SK-N-SH treated with all-trans-retinoic acid at 6 μM for 48 hours (cell line): ENCODE results near the gene USP33.
"Not testable (repeated sequence)": the region's sequence is repeated elsewhere in the genome, so short reads cannot be mapped to it uniquely, and the experiment has no call there.

Source experiments
- ATAC-seq: fragments of 200-7000 bp; cut with Tn5 transposase; 3 replicates; pipeline ENCODE4 v1.9.1; 2020; ENCODE audit warnings: mild to moderate bottlenecking, moderate library complexity
- ARNTL ChIP-seq: fragments of 450-650 bp; formaldehyde crosslinking; IDR thresholded peaks from 2 replicates; pipeline ENCODE4 v1.5.0; 2020; ENCODE audit warnings: low read depth, mild to moderate bottlenecking, moderate library complexity, borderline replicate concordance
- BACH2 ChIP-seq: fragments of 250-450 bp; sonication (Bioruptor Pico); IDR thresholded peaks from 2 replicates; pipeline ENCODE4 v1.9.0; 2021; ENCODE audit warnings: mild to moderate bottlenecking, borderline replicate concordance
- CSDC2 ChIP-seq: fragments of 250-450 bp; sonication (Bioruptor Pico); IDR thresholded peaks from 2 replicates; pipeline ENCODE4 v1.5.0; 2020; ENCODE audit warnings: mild to moderate bottlenecking, moderate library complexity
- ESRRG ChIP-seq: fragments of 250-450 bp; sonication (Bioruptor Pico); IDR thresholded peaks from 2 replicates; pipeline ENCODE4 v1.6.1; 2021; ENCODE audit warnings: mild to moderate bottlenecking
- GLIS3 ChIP-seq: fragments of 250-450 bp; sonication (Bioruptor Pico); IDR thresholded peaks from 2 replicates; pipeline ENCODE4 v1.5.0; 2020; ENCODE audit warnings: mild to moderate bottlenecking, moderate library complexity
- ISL1 ChIP-seq: fragments of 250-450 bp; sonication (Bioruptor Pico); IDR thresholded peaks from 2 replicates; pipeline ENCODE4 v2.1.2; 2022; ENCODE audit warnings: mild to moderate bottlenecking, moderate library complexity
- OSR1 ChIP-seq: fragments of 250-450 bp; sonication (Bioruptor Pico); IDR thresholded peaks from 2 replicates; pipeline ENCODE4 v1.8.0; 2022; ENCODE audit warnings: moderate library complexity, mild to moderate bottlenecking, inconsistent platforms
- PPARA ChIP-seq: fragments of 250-450 bp; sonication (Bioruptor Pico); IDR thresholded peaks from 2 replicates; pipeline ENCODE4 v1.5.0; 2020; ENCODE audit warnings: mild to moderate bottlenecking, borderline replicate concordance
- RARB ChIP-seq: fragments of 250-450 bp; sonication (Bioruptor Pico); IDR thresholded peaks from 2 replicates; pipeline ENCODE4 v1.8.0; 2021; ENCODE audit warnings: mild to moderate bottlenecking, moderate library complexity
- SNAI2 ChIP-seq: fragments of 250-450 bp; sonication (Bioruptor Pico); IDR thresholded peaks from 2 replicates; pipeline ENCODE4 v1.5.0; 2020; ENCODE audit warnings: mild to moderate bottlenecking, moderate library complexity
- TCF4 ChIP-seq: fragments of 250-450 bp; sonication (Bioruptor Pico); IDR thresholded peaks from 2 replicates; pipeline ENCODE4 v1.8.0; 2021; ENCODE audit warnings: mild to moderate bottlenecking, moderate library complexity, borderline replicate concordance
- TOX ChIP-seq: fragments of 250-450 bp; sonication (Bioruptor Pico); IDR thresholded peaks from 2 replicates; pipeline ENCODE4 v1.8.0; 2021; ENCODE audit warnings: mild to moderate bottlenecking, moderate library complexity, borderline replicate concordance
- ZC3H10 ChIP-seq: fragments of 250-450 bp; sonication (Bioruptor Pico); IDR thresholded peaks from 2 replicates; pipeline ENCODE4 v1.5.1; 2021; ENCODE audit warnings: mild to moderate bottlenecking, moderate library complexity
- ZFP3 ChIP-seq: fragments of 250-450 bp; sonication (Bioruptor Pico); IDR thresholded peaks from 2 replicates; pipeline ENCODE4 v1.5.0; 2020; ENCODE audit warnings: mild to moderate bottlenecking, moderate library complexity
- ZFP30 ChIP-seq: fragments of 450-650 bp; formaldehyde crosslinking; IDR thresholded peaks from 2 replicates; pipeline ENCODE4 v1.5.0; 2022; ENCODE audit warnings: mild to moderate bottlenecking, moderate library complexity
- ZNF565 ChIP-seq: fragments of 450-650 bp; formaldehyde crosslinking; conservative IDR thresholded peaks from 2 replicates; pipeline ENCODE4 v1.5.0; 2020; ENCODE audit warnings: low read depth, mild to moderate bottlenecking, moderate library complexity
- ZNF70 ChIP-seq: fragments of 450-650 bp; formaldehyde crosslinking; IDR thresholded peaks from 2 replicates; pipeline ENCODE4 v1.5.0; 2020; ENCODE audit warnings: mild to moderate bottlenecking, moderate library complexity
- TF ChIP-seq, protein P1 (sequence below): fragments of 250-450 bp; sonication (Bioruptor Pico); IDR thresholded peaks from 2 replicates; pipeline ENCODE4 v1.5.1; 2021; ENCODE audit warnings: mild to moderate bottlenecking, moderate library complexity
- TF ChIP-seq, protein P2 (sequence below): fragments of 250-450 bp; sonication (Bioruptor Pico); IDR thresholded peaks from 2 replicates; pipeline ENCODE4 v1.5.1; 2020; ENCODE audit warnings: low read depth, mild to moderate bottlenecking, moderate library complexity
- TF ChIP-seq, protein P3 (sequence below): fragments of 250-450 bp; sonication (Bioruptor Pico); IDR thresholded peaks from 2 replicates; pipeline ENCODE4 v1.8.0; 2021; ENCODE audit warnings: low read depth, mild to moderate bottlenecking, moderate library complexity, borderline replicate concordance

USP33 gene

DNA sequence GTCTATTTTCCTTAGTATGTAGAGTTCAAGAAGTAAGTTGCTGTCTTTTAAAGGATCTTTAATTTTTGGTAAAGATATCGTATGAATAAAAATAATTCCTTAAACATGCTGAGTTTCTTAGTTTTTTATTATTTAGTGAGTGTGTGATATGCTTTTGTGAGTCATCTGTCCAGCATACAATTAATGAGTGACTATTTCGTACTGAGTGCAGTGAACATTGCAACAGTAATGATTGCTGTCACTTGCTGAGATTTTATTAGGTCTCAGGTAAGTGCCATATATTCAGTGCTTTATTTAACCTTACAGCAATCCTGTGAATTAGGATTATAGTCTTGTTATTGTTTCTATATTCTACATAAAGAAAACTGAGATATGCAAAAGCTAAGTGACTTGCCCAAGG lies 42.4 kb upstream of the USP33 start:
- TF ChIP-seq, protein P1, sequence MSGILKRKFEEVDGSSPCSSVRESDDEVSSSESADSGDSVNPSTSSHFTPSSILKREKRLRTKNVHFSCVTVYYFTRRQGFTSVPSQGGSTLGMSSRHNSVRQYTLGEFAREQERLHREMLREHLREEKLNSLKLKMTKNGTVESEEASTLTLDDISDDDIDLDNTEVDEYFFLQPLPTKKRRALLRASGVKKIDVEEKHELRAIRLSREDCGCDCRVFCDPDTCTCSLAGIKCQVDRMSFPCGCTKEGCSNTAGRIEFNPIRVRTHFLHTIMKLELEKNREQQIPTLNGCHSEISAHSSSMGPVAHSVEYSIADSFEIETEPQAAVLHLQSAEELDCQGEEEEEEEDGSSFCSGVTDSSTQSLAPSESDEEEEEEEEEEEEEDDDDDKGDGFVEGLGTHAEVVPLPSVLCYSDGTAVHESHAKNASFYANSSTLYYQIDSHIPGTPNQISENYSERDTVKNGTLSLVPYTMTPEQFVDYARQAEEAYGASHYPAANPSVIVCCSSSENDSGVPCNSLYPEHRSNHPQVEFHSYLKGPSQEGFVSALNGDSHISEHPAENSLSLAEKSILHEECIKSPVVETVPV (CRISPR knock-in tag): no peak
- TF ChIP-seq ESRRG (CRISPR knock-in tag) (no peak), TOX (CRISPR knock-in tag) (no peak), SNAI2 (CRISPR knock-in tag) (no peak)
- TF ChIP-seq, protein P2, sequence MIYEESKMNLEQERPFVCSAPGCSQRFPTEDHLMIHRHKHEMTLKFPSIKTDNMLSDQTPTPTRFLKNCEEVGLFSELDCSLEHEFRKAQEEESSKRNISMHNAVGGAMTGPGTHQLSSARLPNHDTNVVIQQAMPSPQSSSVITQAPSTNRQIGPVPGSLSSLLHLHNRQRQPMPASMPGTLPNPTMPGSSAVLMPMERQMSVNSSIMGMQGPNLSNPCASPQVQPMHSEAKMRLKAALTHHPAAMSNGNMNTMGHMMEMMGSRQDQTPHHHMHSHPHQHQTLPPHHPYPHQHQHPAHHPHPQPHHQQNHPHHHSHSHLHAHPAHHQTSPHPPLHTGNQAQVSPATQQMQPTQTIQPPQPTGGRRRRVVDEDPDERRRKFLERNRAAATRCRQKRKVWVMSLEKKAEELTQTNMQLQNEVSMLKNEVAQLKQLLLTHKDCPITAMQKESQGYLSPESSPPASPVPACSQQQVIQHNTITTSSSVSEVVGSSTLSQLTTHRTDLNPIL: no peak
- no peak for ATAC-seq

DNA sequence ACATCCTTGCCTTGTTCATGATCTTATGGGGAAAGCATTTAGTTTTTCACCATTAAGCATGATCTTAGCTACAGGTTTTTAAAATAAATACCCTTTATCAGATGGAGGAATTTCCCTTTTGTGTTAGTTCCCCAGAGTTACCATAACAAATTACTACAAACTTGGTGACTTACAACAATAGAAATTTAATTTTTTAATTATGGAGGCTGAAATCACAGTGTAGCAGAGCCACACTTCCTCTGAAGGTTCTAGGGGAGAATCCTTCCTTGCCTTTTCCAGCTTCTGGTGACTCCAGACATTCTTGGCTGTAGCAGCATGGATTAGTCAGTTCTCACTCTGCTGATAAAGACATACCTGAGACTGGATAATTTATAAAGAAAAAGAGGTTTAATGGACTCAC lies 38.3 kb upstream of the USP33 start:
- no peak for ATAC-seq
- TF ChIP-seq SNAI2 (CRISPR knock-in tag) (no peak), BACH2 (CRISPR knock-in tag) (no peak), TOX (CRISPR knock-in tag) (no peak), PPARA (no peak), ZNF70 (CRISPR knock-in tag) (no peak), GLIS3 (CRISPR knock-in tag) (no peak), ZFP30 (CRISPR knock-in tag) (no peak), TCF4 (no peak), ZFP3 (CRISPR knock-in tag) (0 out of 2 replicates have a peak, but pooled peaks have one; percentile 17), ISL1 (peak; percentile 47; the same call in 1 of the 2 replicates), ZC3H10 (no peak)
- TF ChIP-seq, protein P2: no peak

DNA sequence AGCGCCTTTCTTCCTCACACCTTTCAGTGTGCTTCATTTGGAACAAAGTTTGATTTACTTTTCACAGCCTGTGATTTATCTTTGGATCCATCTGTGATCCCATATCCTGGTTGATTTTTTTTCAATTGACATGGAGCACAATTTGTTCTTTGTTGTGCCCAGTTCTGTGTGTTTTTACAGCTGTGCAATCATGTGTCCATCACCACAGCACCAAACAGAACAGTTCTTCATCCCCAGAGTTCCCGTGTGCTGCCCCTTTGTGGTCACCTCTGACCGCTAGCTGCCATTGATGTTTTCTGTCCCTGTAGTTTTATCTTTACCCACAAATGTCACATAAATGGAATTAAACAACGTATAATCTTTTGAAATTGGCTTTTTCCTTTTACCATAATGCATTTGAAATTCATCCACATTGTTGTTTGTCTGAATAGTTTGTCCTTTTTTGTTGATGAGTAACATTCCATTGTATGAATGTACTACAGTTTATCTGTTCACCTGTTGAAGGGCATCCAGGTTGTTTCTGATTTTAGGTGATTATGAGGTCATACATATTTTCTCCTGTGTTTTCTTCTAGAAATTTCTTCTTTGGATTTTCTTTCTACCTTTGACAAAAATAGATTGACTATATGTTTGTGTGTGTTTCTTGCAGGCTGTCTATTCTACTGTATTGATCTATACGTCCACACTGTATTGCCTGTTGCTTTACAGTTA lies 37.2 kb upstream of the USP33 start:
- TF ChIP-seq ZNF565 (CRISPR knock-in tag): no peak
- TF ChIP-seq ISL1: no peak
- TF ChIP-seq ZNF70 (CRISPR knock-in tag): no peak
- no peak for TF ChIP-seq ZFP3 (CRISPR knock-in tag)
- TF ChIP-seq TCF4: no peak
- TF ChIP-seq CSDC2 (CRISPR knock-in tag): no peak
- no peak for TF ChIP-seq OSR1 (CRISPR knock-in tag)
- TF ChIP-seq, protein P3, sequence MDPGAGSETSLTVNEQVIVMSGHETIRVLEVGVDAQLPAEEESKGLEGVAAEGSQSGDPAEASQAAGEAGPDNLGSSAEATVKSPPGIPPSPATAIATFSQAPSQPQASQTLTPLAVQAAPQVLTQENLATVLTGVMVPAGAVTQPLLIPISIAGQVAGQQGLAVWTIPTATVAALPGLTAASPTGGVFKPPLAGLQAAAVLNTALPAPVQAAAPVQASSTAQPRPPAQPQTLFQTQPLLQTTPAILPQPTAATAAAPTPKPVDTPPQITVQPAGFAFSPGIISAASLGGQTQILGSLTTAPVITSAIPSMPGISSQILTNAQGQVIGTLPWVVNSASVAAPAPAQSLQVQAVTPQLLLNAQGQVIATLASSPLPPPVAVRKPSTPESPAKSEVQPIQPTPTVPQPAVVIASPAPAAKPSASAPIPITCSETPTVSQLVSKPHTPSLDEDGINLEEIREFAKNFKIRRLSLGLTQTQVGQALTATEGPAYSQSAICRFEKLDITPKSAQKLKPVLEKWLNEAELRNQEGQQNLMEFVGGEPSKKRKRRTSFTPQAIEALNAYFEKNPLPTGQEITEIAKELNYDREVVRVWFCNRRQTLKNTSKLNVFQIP (CRISPR knock-in tag): no peak
- no peak for TF ChIP-seq PPARA
- TF ChIP-seq GLIS3 (CRISPR knock-in tag): no peak
- TF ChIP-seq ZC3H10: no peak
- TF ChIP-seq ZFP30 (CRISPR knock-in tag): no peak
- TF ChIP-seq, protein P1 (CRISPR knock-in tag): no peak
- TF ChIP-seq ARNTL (CRISPR knock-in tag): no peak
- ATAC-seq: no peak

DNA sequence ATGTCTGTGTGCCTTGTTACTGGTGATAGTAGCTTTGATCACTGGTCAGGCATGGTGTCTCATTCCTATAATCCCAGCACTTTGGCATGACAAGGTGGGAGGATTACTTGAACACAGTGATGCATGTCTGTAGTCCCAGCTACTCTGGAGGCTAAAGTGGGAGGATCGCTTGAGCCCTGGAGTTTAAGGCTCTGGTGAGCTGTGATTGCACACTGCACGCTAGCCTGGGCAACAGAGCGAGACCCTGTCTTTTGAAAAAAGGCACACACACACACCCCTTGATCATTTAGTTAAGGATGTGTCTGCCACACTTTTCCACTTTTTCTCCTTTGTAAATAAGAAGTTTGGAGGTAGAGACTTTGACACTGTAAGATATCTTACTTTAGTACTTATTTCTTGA lies 34.9 kb upstream of the USP33 start:
- no peak for TF ChIP-seq PPARA
- TF ChIP-seq CSDC2 (CRISPR knock-in tag): no peak
- TF ChIP-seq ZNF70 (CRISPR knock-in tag): no peak
- TF ChIP-seq RARB: no peak
- TF ChIP-seq ZNF565 (CRISPR knock-in tag): no peak
- ATAC-seq: no peak

DNA sequence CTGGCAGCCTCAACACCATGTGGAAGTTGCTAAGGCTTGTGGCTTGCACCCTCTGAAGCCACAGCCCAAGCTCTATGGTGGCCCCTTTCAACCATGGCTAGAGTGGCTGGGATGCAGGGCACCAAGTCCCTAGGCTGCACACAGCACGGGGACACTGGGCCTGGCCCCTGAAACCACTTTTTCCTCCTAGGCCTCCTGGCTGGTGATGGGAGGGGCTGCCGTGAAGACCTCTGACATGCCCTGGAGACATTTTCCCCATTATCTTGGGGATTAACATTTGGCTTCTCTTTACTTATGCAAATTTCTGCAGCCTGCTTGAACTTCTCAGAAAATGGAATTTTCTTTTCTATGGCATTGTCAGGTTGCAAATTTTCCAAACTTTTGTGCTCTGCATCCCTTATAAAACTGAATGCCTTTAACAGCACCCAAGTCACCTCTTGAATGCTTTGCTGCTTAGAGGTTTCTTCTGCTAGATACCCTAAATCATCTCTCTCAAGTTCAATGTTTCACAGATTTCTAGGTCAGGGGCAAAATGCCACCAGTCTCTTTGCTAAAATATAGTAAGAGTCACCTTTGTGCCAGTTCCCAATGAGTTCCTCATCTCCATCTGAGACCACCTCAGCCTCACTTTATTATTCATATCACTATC lies 26.6 kb upstream of the USP33 start:
- not testable (repeated sequence) for ATAC-seq
